NK-92 (cell line): ENCODE data around the gene OTX1.

Experiments used
- DNase-seq: peaks from one replicate; lab custom pipeline; 2025; ENCODE audit not compliant: unreplicated experiment; lab: John Stamatoyannopoulos, UW

Gene OTX1

GRCh38 chr2:63046961-63047320 lies 3.7 kb upstream of the OTX1 start:
- no peak for DNase-seq

DNA sequence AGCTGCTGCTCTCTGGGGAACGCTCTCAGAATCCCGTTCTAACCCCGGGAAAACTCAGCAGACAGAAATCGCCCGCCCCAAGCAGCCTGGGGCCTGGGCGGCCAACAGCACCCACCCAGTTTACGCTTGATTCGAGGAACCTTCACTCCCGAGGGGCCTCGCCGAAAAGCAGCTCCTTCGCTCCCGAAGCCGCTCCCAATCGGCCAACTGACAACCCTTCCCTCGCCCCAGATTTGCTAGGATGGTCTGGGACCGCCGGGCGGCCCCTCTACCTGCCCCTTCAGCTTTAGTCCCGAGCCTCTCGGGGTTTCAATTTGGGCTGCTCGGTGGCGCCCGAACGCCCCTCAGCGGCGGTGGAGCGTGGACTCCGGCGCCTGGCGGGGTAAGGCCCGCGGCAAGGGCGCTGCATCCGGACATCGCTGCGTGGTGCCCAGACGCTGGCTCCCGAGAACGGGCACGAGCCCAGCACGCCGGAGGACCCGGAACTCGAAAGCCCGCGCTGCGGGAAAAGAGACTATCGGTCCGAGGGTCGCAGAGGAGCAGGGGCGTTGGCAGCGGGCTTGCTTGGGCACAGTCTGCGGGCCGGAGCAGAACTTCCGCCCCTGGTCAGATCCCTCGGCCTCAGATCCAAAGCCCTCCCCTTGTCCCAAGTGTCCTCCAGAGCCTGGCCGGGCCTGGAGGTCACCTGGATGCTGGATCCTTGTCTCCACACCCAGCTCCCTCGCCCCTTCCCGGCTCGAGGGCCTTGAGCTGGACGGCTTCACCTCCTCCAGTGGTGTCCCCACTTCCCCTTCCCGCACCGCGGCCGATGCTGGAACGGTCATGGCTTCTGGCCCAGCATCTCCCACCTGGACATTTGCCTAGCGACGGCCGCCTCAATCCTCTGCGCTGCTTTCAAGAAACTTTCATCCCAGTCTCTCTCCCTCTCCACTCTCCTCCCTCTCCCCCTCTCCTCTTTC lies 3.0 kb upstream of the OTX1 start:
- no peak for DNase-seq

- DNase-seq, result no peak
Observed at GRCh38 chr2:63048367-63049171, 2.1 kb upstream of the OTX1 start.

DNA sequence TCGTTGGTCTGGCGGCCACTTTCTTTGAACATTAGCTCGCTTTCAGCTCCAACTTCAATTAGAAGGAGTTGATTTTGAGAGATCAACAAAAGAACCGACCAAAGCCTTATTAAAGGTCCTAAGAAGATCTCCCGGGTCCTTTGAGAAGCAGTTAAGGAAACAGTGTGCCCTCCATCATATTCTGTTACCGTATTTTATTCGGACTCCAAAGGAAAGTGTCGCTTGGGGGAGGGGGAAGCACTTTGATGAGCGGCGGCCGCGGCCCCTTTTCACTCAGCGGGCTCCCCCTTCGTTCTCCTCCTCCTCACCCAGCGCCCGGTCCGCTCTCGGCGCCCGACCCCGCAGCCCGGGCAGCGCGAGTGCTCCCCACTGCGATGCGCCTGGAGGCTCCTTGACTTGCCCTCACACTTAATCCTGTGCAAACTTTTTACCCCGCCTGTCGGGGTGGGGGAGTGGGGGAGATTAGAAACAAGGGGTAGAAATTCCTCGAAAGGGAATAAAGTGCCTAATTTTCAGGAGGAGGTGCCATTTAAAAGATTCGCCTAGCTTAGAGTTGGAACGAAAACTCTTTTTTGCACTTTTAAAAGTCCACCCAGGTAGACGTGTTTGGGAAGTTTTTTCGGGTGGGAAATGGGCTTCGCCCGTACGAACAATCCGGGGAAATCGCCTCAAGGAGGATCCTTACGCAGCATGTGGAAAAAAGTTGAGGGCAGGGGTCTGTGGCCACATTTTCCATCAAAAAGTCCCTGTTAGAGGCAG lies 1.2 kb upstream of the OTX1 start:
- DNase-seq, result no peak

DNA sequence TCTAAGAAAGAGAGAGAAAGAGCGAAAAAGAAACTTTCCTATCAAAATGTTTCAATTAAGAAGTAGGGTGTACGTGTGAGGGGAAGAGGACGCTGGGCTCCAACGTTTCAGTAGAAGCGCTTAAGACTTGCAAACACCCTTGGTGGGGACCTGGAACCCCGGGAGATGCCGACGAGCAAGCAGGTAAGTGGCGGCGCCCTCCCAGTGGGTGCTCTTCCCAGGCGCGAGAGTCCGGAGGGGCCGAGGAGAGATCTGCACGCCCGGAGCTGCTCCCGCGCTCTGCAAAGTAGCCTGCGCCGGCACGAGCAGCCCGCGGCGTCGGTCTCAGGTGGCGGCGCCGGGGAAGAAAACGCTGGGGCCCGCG lies 678 bp upstream of the OTX1 start:
- DNase-seq, result no peak

DNA sequence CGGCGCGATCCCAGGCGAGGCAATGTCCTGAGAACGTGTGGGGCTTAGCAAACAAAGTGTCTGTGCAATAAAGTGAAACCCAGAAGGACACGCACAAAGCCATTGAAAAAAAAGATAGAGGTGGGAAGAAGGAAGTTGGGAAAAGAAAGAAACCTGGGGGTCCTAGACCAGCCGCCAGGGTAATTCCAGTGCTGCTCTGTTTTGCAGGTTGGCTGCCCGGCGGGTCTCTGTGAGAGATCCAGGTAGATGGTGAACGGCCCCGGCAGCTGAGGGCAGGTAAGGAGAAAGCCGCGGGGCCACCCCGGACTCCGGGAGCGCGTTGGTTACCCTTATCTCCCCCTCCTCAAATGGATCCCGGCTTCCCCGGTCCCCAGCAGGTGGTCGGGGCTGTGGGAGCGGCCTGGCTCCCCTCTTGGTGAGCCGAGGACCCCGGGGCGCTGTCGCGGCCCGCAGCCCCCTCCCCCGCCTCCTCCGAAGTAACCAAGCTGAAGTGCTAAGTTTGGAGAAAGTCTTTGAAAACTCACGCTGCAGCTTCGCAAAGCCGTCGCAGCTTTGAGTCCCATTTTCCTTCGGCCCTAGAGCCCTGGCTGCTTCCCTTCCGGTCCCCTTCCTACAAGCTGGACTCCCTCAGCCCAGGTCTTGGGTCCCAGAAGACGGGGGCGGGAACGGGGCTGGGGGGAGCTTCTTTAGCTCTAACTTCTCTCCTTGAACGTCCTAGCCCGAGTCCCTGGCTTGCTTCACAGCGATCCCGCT lies 588 bp downstream of the OTX1 start:
- DNase-seq, result no peak

DNA sequence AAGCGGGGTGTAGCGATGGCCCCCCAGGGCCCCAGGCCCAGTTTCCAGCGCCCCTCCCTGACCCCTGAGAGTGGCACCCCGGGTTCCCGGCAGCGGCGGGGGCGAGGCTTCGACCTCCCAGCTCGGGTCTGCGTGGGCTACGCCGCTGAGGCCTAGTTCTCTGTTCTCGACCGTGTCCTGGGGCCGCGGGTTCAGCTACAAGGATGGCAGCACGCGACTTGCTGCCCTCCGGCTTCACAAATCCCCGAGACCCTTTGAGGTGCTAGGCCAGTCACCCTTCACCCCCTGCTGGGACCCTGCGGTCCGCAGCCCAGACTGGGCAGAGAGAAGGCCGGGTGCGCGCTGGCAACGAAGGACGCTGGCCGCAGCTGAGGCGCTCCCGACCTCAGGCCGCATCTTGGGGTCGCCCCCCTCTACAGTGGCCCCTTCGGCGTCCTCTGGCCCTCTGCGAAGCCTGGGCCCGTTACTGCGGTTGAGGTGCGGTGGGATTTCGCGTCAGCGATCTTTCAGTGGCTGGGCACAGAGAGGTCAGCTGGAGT lies 1.2 kb downstream of the OTX1 start:
- DNase-seq, result no peak

DNA sequence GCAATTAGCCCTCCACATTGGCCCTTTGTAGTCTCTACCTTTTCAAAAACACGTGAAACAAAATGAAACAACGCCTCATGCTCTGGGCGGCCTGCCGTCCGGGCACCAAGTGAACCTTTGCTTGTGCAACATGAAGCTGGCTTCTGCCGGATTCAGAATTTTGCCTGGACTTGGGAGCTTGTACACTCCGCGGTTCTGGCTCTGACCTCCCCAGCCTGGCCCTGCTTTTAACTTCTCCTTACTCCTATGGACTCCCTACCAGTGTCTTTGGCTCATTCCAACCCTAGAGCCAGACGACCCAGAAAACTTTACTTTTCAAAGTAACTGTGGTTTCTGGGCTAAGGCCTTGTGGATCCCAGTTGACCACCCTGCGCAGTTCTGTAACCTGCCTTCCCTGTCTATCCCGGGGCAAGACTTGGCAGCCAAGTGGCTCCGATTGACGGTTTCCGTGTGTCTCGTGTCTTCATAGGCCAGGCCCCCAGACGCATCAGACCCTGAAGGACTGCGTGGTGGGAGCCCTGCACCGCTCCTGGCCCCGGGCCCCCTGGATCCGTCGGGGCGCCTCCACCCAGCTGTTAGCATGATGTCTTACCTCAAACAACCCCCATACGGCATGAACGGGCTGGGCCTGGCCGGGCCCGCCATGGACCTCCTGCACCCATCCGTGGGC lies 1.9 kb downstream of the OTX1 start:
- no peak for DNase-seq

DNA sequence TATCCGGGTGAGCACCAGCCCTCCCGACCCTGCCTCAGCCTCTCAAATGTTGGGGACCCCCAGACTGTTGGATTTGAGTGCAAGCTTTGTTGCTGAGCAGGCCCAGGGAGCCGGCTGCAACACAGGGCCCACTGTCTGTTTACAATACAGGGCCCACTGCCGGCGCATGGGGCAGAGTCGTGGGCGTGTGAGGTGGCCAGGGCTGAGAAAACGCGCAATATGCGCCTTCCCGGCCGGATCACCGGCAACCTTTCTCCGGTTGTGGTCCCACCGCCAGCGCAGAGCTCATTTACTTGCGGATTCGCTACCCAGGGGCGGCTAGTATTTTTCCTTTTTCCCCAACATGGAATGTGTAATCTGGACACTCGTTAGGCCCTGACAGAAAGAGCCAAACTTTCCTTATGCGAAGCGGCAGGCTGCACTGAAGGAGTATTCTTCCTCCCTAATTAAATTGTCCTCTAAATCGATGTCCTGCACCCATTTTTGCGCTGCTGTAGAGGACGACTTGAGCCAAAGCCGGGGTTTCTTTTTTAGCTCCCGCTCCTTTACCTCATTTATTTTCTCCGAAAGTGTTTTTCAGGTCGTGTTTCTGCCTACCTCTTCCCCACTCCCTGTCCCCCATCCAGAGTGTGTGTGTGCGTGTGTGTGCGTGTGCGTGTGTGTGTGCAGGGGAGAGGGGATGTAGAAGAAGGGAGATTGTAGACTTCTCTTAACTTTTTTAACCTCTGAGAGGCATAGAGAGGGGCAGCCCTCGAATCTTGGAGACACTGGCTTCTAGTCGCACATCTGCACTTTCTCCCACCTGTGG lies 2.7 kb downstream of the OTX1 start:
- no peak for DNase-seq

GRCh38 chr2:63053889-63054602 lies 3.4 kb downstream of the OTX1 start:
- DNase-seq, result no peak

GRCh38 chr2:63054841-63055225 lies 4.2 kb downstream of the OTX1 start:
- DNase-seq, result no peak

DNA sequence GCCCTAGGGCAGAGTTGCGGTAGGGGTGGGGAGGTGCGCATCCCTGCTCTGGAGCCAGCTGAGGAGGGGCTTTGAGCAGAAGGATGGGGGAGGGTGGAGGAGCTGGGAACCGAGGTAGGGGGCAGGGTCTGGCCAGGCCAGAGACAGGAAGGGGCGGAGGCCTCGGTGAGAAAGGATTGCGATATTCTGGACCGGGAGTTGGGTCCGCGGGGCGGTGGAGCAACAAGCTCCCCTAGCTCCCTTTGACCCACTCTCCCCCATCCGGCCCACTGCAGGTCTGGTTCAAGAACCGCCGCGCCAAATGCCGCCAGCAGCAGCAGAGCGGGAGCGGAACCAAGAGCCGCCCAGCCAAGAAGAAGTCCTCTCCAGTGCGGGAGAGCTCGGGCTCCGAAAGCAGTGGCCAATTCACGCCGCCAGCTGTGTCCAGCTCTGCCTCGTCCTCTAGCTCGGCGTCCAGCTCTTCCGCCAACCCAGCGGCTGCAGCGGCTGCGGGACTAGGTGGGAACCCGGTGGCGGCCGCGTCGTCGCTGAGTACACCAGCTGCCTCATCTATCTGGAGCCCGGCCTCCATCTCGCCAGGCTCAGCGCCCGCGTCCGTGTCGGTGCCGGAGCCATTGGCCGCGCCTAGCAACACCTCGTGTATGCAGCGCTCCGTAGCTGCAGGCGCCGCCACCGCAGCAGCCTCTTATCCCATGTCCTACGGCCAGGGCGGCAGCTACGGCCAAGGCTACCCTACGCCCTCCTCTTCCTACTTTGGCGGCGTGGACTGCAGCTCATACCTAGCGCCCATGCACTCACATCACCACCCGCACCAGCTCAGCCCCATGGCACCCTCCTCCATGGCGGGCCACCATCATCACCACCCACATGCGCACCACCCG lies 4.8 kb downstream of the OTX1 start:
- no peak for DNase-seq

DNA sequence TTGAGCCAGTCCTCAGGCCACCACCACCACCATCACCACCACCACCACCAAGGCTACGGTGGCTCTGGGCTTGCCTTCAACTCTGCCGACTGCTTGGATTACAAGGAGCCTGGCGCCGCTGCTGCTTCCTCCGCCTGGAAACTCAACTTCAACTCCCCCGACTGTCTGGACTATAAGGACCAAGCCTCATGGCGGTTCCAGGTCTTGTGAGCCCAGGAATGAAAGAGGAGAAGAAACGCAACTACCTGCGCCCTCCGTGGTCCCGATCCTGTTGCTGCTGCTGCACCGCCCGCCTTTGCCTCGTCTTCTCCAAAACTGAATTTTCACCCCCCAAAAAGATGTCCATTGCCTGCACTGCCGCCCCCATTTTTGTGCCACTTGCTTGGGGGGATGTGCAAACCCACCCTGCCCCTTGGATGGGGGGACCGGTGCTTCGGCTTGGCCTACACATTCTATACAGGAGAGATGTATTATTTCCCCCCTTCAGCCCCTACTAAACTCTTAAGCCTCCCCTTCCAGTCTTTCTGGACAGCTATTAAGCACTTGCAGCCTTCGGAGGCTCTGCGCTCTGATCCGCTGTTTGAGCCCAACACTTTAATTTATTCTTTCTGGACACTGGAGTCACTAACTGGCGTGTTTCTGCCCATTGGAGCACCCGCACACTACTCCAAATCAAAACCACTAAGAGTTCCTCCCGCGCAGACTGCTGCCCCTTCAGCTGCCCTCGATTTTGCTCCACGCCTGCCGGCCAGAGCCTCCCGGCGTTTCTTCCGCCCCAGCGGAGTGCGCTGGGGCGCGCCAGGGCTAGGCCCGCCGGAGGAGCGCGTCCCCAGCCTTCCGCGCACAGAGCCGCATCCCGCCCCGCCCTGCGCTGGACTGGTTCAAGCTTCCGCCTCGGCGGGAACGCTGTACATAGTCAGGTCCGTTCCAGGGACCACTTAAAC lies 5.7 kb downstream of the OTX1 start:
- DNase-seq, result no peak

DNA sequence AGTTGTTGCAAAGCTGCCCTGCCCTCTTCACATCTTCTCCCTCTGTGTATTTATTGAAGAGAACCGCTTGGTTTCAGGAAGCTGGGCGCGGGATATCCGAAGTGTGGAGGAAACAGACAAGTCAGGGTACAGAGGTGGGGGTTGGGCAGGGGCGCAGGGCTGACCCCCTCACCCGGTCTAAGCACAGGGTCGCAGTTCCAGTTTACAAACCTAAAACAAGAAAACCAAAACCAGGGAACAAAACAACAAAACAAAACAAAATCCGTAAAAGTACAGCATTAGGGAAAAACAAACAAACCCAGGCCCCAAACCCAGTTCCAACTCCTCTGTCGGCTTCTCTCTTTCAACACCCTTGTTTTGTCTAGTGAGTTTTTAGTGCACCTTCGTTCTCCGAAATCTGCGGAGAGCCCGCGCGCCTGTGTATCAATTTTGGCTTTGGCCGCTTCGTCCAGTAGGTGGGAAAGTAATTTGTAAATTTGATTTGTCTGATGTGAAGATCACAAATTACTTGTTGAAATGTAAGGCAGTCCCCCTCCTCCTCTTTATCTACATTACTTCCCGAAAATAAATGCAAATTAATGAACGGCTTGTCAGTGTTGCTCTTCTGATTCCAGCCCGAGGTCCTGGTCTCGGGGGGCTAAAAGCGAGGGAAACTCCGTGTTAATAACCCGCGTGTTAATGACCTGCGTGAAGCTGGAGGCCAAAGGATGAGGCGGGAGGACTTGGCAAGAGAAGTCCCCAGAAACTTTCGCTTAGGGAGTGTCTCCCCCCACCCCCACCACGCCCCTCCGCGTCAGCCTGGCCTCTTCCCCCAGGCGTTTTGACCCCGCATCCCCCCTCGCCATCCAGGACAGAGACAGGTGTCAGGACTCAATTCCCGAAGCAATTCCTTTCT lies 6.9 kb downstream of the OTX1 start:
- no peak for DNase-seq

- no peak for DNase-seq
Observed at GRCh38 chr2:63058144-63058920, 7.7 kb downstream of the OTX1 start.
